ENCODE results near the gene RPAIN. TPM values are rescaled to one million over a fixed set of nuclear protein-coding genes. Genes with fewer than 3 reads are reported as not detected.
"Not testable (repeated sequence)": the region's sequence is repeated elsewhere in the genome, so short reads cannot be mapped to it uniquely, and the experiment has no call there.

Gene RPAIN
- total and polyA plus RNA-seq, 4 donors, result 10.9 to 37.0 (median 27.8) TPM

DNA sequence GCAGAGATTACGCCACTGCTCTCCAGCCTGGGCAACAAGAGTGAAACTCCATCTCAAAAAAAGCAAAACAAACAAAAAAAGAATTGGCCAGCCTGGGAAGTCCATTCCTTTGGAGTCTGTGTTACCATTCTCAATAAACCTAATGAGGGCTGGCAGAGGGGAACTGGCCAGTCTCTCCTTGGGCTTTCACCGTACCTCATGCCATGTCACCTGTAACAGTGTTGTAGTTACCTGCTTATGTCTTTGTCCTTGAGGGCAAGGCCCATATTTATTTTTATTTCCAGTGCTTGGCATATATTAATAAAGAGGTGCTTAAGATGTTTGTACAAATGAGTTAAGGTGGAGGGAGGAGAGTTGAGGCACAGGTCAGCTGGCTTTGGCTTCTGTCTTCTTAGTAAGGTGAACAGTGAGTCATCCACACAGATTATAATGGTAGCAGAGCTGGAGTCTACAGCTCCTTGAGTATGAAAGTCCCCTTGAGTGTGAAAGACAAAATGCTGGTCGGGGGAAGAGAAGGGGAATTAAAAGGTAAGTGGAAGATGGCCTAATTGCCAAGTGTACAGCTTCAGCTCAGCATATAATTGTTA lies 10.5 kb downstream of the RPAIN start:
- TF ChIP-seq NR2F2 (IDR thresholded peaks at IDR 0.05) (no peak), REST (IDR thresholded peaks at IDR 0.05) (no peak), SP1 (IDR thresholded peaks at IDR 0.05) (no peak), FOXA1 (IDR thresholded peaks at IDR 0.05) (no peak), EGR1 (IDR thresholded peaks at IDR 0.05; ENCODE audit: low read depth in 2 of 2) (no peak), GABPA (IDR thresholded peaks at IDR 0.05 in 1 of 2, conservative IDR thresholded peaks at IDR 0.05 in 1 of 2) (no peak)
- TF ChIP-seq, protein P1, sequence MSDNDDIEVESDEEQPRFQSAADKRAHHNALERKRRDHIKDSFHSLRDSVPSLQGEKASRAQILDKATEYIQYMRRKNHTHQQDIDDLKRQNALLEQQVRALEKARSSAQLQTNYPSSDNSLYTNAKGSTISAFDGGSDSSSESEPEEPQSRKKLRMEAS (IDR thresholded peaks at IDR 0.05), result no peak
- TF ChIP-seq, protein P2, sequence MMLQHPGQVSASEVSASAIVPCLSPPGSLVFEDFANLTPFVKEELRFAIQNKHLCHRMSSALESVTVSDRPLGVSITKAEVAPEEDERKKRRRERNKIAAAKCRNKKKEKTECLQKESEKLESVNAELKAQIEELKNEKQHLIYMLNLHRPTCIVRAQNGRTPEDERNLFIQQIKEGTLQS (IDR thresholded peaks at IDR 0.05), result no peak
- TF ChIP-seq, protein P3, sequence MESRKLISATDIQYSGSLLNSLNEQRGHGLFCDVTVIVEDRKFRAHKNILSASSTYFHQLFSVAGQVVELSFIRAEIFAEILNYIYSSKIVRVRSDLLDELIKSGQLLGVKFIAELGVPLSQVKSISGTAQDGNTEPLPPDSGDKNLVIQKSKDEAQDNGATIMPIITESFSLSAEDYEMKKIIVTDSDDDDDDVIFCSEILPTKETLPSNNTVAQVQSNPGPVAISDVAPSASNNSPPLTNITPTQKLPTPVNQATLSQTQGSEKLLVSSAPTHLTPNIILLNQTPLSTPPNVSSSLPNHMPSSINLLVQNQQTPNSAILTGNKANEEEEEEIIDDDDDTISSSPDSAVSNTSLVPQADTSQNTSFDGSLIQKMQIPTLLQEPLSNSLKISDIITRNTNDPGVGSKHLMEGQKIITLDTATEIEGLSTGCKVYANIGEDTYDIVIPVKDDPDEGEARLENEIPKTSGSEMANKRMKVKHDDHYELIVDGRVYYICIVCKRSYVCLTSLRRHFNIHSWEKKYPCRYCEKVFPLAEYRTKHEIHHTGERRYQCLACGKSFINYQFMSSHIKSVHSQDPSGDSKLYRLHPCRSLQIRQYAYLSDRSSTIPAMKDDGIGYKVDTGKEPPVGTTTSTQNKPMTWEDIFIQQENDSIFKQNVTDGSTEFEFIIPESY (IDR thresholded peaks at IDR 0.05), result no peak
- WGBS, result 83% methylated on average over 3 of the region's 3 CpGs
- H3K4me1 ChIP-seq (ENCODE audit: control insufficient read depth in 4 of 4, insufficient read depth in 4 of 4, low read length in 3 of 4), result no peaks in the 10 kb centered on the region
- H3K4me3 ChIP-seq (ENCODE audit: low read depth in 1 of 3, low read length in 3 of 3), result no peak overlapping the region
- no peak for DNase-seq (ENCODE audit: low spot score)
- H3K9ac ChIP-seq (ENCODE audit: low read depth in 1 of 2, low read length in 2 of 2), result no peak overlapping the region
- H3K36me3 ChIP-seq (ENCODE audit: control insufficient read depth in 4 of 4, insufficient read depth in 3 of 4, low read depth in 1 of 4, low read length in 3 of 4), result peaks cover 9 to 78% (median 67%) of the 10 kb centered on the region in 4 donors
- H3K9me3 ChIP-seq (ENCODE audit: control insufficient read depth in 4 of 4, low read length in 3 of 4), result no peaks in the 10 kb centered on the region
- no peaks in the 10 kb centered on the region for H3K27me3 ChIP-seq (ENCODE audit: control insufficient read depth in 4 of 4, insufficient read depth in 4 of 4, low read length in 3 of 4)
- no peak overlapping the region for H3K27ac ChIP-seq (ENCODE audit: low read depth in 1 of 2, low read length in 2 of 2)

GRCh38 chr17:5431234-5431633 lies 11.3 kb downstream of the RPAIN start:
- not testable (repeated sequence) for H3K27me3 ChIP-seq (ENCODE audit: control insufficient read depth in 4 of 4, insufficient read depth in 4 of 4, low read length in 3 of 4); H3K4me3 ChIP-seq (ENCODE audit: low read depth in 1 of 3, low read length in 3 of 3); H3K27ac ChIP-seq (ENCODE audit: low read depth in 1 of 2, low read length in 2 of 2); H3K9me3 ChIP-seq (ENCODE audit: control insufficient read depth in 4 of 4, low read length in 3 of 4); H3K4me1 ChIP-seq (ENCODE audit: control insufficient read depth in 4 of 4, insufficient read depth in 4 of 4, low read length in 3 of 4); H3K9ac ChIP-seq (ENCODE audit: low read depth in 1 of 2, low read length in 2 of 2); DNase-seq (ENCODE audit: low spot score)
- 93% methylated on average over 5 of the region's 5 CpGs for WGBS
- H3K36me3 ChIP-seq (ENCODE audit: control insufficient read depth in 4 of 4, insufficient read depth in 3 of 4, low read depth in 1 of 4, low read length in 3 of 4), result peaks cover 8 to 71% (median 61%) of the 10 kb centered on the region in 4 donors

DNA sequence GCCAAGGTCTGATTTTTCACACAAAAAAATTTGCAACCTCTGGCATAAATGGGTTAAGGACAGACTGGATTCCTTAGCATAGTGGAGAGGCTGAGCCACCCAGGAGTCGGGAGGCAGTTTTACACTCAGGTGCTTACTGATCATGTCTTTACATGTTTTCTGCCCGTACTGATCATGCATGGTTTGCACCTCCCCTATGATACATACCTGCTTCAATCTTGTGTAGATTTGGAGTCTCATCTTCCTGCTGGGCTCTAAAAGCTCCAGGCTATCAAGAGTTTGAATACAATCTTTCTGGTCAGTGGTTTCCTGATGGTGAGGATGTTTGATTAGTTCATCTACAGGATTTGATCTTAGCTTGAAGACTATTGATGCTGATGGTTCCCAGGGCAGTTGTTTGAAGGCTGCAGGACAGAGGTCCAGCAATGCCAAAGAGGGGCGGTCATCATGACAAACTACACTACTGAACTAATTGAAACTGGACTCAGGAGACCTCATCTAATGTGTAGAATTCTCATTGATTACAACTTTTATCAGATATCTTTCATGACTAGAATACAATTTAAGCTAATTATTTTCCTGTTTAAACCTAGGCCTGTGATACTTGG lies 12.1 kb downstream of the RPAIN start:
- WGBS, result 92% methylated on average over 3 of the region's 3 CpGs
- H3K4me3 ChIP-seq (ENCODE audit: low read depth in 1 of 3, low read length in 3 of 3), result no peak overlapping the region
- TF ChIP-seq HNF4G (IDR thresholded peaks at IDR 0.05), result no peak
- no peak for TF ChIP-seq RAD21 (IDR thresholded peaks at IDR 0.05)
- H3K27me3 ChIP-seq (ENCODE audit: control insufficient read depth in 4 of 4, insufficient read depth in 4 of 4, low read length in 3 of 4), result no peaks in the 10 kb centered on the region
- H3K9me3 ChIP-seq (ENCODE audit: control insufficient read depth in 4 of 4, low read length in 3 of 4), result no peaks in the 10 kb centered on the region
- H3K36me3 ChIP-seq (ENCODE audit: control insufficient read depth in 4 of 4, insufficient read depth in 3 of 4, low read depth in 1 of 4, low read length in 3 of 4), result peaks cover 8 to 69% (median 59%) of the 10 kb centered on the region in 4 donors
- no peak overlapping the region for H3K27ac ChIP-seq (ENCODE audit: low read depth in 1 of 2, low read length in 2 of 2)
- DNase-seq (ENCODE audit: low spot score), result no peak
- no peaks in the 10 kb centered on the region for H3K4me1 ChIP-seq (ENCODE audit: control insufficient read depth in 4 of 4, insufficient read depth in 4 of 4, low read length in 3 of 4)
- no peak overlapping the region for H3K9ac ChIP-seq (ENCODE audit: low read depth in 1 of 2, low read length in 2 of 2)
